Measurements from ENCODE around the gene MAGEF1.

Gene MAGEF1

DNA sequence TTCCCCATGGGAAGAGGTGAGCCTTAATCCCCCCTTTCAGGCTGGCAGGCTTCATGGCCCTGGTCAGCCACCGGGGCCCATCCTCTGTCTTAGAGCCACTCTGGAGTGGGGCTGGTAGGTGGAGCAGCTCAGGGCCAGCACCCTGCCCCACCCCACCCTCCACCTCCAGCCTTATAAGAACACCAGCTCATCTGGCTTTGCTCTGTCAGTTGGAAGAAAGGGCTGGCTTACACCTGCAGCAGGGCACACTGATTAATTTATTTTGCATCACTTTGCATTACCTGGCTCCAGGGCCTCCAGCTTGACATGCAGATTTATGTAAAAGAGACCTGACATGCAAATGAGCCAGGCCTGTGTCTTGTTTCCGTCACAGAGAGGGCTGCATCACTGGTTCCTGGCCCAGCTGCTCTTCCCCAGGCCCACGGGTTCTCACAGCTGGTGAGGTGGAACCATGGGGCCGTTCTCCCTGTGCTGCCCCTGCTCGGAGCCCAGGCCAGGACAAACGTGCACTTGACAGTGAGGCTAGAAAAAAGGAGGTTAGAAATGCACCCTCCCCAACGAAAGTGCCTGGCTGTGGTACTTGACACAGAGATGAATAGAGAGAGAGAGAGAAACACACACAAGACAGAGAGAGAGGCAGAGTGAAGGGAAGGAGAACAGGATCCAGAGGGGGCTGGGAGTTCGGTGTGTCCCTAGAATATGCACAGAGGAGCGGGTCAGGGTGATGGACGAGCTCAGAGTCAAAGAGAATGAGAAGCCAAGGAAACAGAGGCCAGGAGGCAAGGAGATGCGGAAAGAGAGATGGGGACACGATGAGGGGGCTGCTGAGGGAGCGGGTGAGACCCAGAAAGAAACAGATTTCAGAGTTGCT is 44.5 kb upstream of the MAGEF1 start:
- H2AFZ ChIP-seq (ENCODE audit: low read depth, low read length, severe bottlenecking), result no peak overlapping the region
- H3K79me2 ChIP-seq (ENCODE audit: insufficient read depth, low read length), result no peaks in the 10 kb centered on the region
- H3K27ac ChIP-seq (ENCODE audit: low read depth, low read length), result no peak overlapping the region
- H3K9ac ChIP-seq (ENCODE audit: low read length), result no peak overlapping the region
- H4K20me1 ChIP-seq (ENCODE audit: low read depth, low read length), result no peaks in the 10 kb centered on the region
- no peaks in the 10 kb centered on the region for H3K9me2 ChIP-seq (replicated peaks; ENCODE audit: insufficient read depth, low read length)
- H3F3A ChIP-seq (ENCODE audit: insufficient read depth), result no peaks in the 10 kb centered on the region
- TF ChIP-seq CTCF (IDR thresholded peaks at IDR 0.05; ENCODE audit: insufficient read depth, low read length, poor library complexity, severe bottlenecking) (no peak), EZH2phosphoT487 (conservative IDR thresholded peaks at IDR 0.05; ENCODE audit: low read length) (no peak)
- H3K4me2 ChIP-seq (ENCODE audit: low read depth, low read length, poor library complexity, severe bottlenecking), result no peak overlapping the region
- H3K27me3 ChIP-seq (ENCODE audit: low read length), result no peaks in the 10 kb centered on the region
- H3K36me3 ChIP-seq (ENCODE audit: low read length), result no peaks in the 10 kb centered on the region
- H3K9me3 ChIP-seq (ENCODE audit: insufficient read depth, low read length), result no peaks in the 10 kb centered on the region
- no peak overlapping the region for H3K4me3 ChIP-seq (ENCODE audit: insufficient read depth, low read length, poor library complexity, severe bottlenecking)

DNA sequence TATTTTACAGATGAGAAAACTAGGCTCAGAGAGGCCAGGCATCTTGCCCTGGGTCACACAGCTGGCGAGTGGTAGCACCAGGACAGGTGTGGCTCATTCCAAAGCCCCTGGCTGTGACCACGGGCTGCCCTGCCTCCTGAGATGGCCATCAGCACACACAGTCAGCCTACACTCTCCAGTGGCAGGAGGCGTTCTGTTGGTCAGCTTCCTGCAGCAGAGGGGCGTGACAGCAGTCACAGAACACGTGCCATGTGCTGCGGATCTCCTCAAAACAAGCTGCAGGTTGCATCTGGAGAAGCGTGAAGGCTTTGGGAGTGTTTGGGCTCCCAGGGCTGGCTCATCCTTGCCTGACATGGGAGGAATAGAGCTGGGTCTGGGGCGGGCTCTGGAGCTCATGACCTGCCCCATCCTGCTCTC is 43.5 kb upstream of the MAGEF1 start:
- Histone ChIP-seq H3K9me2 (replicated peaks; ENCODE audit: insufficient read depth, low read length) (no peaks in the 10 kb centered on the region), H3K27me3 (ENCODE audit: low read length) (no peaks in the 10 kb centered on the region), H2AFZ (ENCODE audit: low read depth, low read length, severe bottlenecking) (no peak overlapping the region), H3K79me2 (ENCODE audit: insufficient read depth, low read length) (no peaks in the 10 kb centered on the region), H3K4me3 (ENCODE audit: insufficient read depth, low read length, poor library complexity, severe bottlenecking) (no peak overlapping the region), H3K36me3 (ENCODE audit: low read length) (no peaks in the 10 kb centered on the region), H3K9ac (ENCODE audit: low read length) (no peak overlapping the region), H3K4me2 (ENCODE audit: low read depth, low read length, poor library complexity, severe bottlenecking) (no peak overlapping the region), H4K20me1 (ENCODE audit: low read depth, low read length) (no peaks in the 10 kb centered on the region), H3F3A (ENCODE audit: insufficient read depth) (no peaks in the 10 kb centered on the region), H3K27ac (ENCODE audit: low read depth, low read length) (no peak overlapping the region), H3K9me3 (ENCODE audit: insufficient read depth, low read length) (no peaks in the 10 kb centered on the region)
- TF ChIP-seq CTCF (IDR thresholded peaks at IDR 0.05; ENCODE audit: insufficient read depth, low read length, poor library complexity, severe bottlenecking), result no peak
- no peak for TF ChIP-seq EZH2phosphoT487 (conservative IDR thresholded peaks at IDR 0.05; ENCODE audit: low read length)

DNA sequence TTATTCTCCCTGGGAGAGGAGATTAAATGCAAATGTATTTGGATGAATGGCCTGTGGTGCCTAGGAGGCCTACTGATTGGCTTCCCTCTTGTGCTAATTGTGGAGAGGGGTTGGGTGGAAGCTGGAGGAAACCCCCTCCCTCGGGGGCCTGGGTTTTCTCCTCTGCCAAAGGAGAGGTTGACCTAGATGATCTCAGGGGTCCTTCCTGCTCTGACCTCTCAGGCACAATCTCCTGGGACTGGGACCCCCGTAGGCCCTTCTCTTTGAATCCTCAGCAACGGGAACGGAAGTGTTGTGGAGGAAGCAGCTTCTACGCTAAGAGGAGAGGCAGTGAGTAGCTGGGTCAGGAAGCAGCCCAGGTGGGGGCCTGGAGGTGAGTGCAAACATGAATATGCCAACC is 40.5 kb upstream of the MAGEF1 start:
- H3K9ac ChIP-seq (ENCODE audit: low read length), result no peak overlapping the region
- no peaks in the 10 kb centered on the region for H3K79me2 ChIP-seq (ENCODE audit: insufficient read depth, low read length)
- H3K27ac ChIP-seq (ENCODE audit: low read depth, low read length), result no peak overlapping the region
- H3F3A ChIP-seq (ENCODE audit: insufficient read depth), result no peaks in the 10 kb centered on the region
- no peak for TF ChIP-seq CTCF (IDR thresholded peaks at IDR 0.05; ENCODE audit: insufficient read depth, low read length, poor library complexity, severe bottlenecking)
- TF ChIP-seq EZH2phosphoT487 (conservative IDR thresholded peaks at IDR 0.05; ENCODE audit: low read length), result no peak
- H2AFZ ChIP-seq (ENCODE audit: low read depth, low read length, severe bottlenecking), result no peak overlapping the region
- H3K4me2 ChIP-seq (ENCODE audit: low read depth, low read length, poor library complexity, severe bottlenecking), result no peak overlapping the region
- no peaks in the 10 kb centered on the region for H3K9me2 ChIP-seq (replicated peaks; ENCODE audit: insufficient read depth, low read length)
- H3K27me3 ChIP-seq (ENCODE audit: low read length), result no peaks in the 10 kb centered on the region
- no peaks in the 10 kb centered on the region for H4K20me1 ChIP-seq (ENCODE audit: low read depth, low read length)
- no peaks in the 10 kb centered on the region for H3K9me3 ChIP-seq (ENCODE audit: insufficient read depth, low read length)
- H3K36me3 ChIP-seq (ENCODE audit: low read length), result no peaks in the 10 kb centered on the region
- H3K4me3 ChIP-seq (ENCODE audit: insufficient read depth, low read length, poor library complexity, severe bottlenecking), result no peak overlapping the region
